ENCODE data around the gene STK38.

Gene STK38

GRCh38 chr6:36469148-36469661 lies 78.1 kb downstream of the STK38 start:
- Histone ChIP-seq H3K9ac (ENCODE audit: low read depth, low read length, poor library complexity, severe bottlenecking) (no peak overlapping the region), H3K36me3 (ENCODE audit: insufficient read depth, low read length) (peaks cover 20% of the 10 kb centered on the region; the same call in 1 of the 2 replicates), H2AFZ (ENCODE audit: low read length) (no peak overlapping the region), H3K4me2 (ENCODE audit: low read depth, low read length, poor library complexity, severe bottlenecking) (no peak overlapping the region), H3K9me2 (replicated peaks; ENCODE audit: low read depth, low read length) (no peaks in the 10 kb centered on the region), H4K20me1 (ENCODE audit: insufficient read depth, low read length, poor library complexity, severe bottlenecking) (peaks cover 15% of the 10 kb centered on the region), H3K27me3 (ENCODE audit: insufficient read depth, low read length, poor library complexity, severe bottlenecking) (no peaks in the 10 kb centered on the region), H3K9me3 (ENCODE audit: insufficient read depth, low read depth, low read length) (no peaks in the 10 kb centered on the region), H3F3A (ENCODE audit: low read depth) (no peaks in the 10 kb centered on the region), H3K4me1 (ENCODE audit: insufficient read depth, low read length, poor library complexity, severe bottlenecking) (peaks cover 5% of the 10 kb centered on the region), H3K4me3 (ENCODE audit: low read length, poor library complexity, severe bottlenecking) (no peak overlapping the region), H3K79me2 (ENCODE audit: insufficient read depth, low read length) (peaks cover 50% of the 10 kb centered on the region)
- no peak for TF ChIP-seq CTCF (conservative IDR thresholded peaks at IDR 0.05; ENCODE audit: low read length)
- no peak for TF ChIP-seq EZH2phosphoT487 (IDR thresholded peaks at IDR 0.05; ENCODE audit: borderline replicate concordance)

- peaks cover 22% of the 10 kb centered on the region for H4K20me1 ChIP-seq (ENCODE audit: insufficient read depth, low read length, poor library complexity, severe bottlenecking)
- TF ChIP-seq EZH2phosphoT487 (IDR thresholded peaks at IDR 0.05; ENCODE audit: borderline replicate concordance) (no peak), CTCF (conservative IDR thresholded peaks at IDR 0.05; ENCODE audit: low read length) (no peak)
- H3K4me3 ChIP-seq (ENCODE audit: low read length, poor library complexity, severe bottlenecking) = no peak overlapping the region
- H3K27me3 ChIP-seq (ENCODE audit: insufficient read depth, low read length, poor library complexity, severe bottlenecking) = no peaks in the 10 kb centered on the region
- peaks cover 19% of the 10 kb centered on the region; the same call in 1 of the 2 replicates for H3K36me3 ChIP-seq (ENCODE audit: insufficient read depth, low read length)
- peaks cover 65% of the 10 kb centered on the region for H3K79me2 ChIP-seq (ENCODE audit: insufficient read depth, low read length)
- no peaks in the 10 kb centered on the region for H3K9me2 ChIP-seq (replicated peaks; ENCODE audit: low read depth, low read length)
- no peak overlapping the region for H2AFZ ChIP-seq (ENCODE audit: low read length)
- no peaks in the 10 kb centered on the region for H3F3A ChIP-seq (ENCODE audit: low read depth)
- H3K4me1 ChIP-seq (ENCODE audit: insufficient read depth, low read length, poor library complexity, severe bottlenecking) = peaks cover 5% of the 10 kb centered on the region
- H3K4me2 ChIP-seq (ENCODE audit: low read depth, low read length, poor library complexity, severe bottlenecking) = no peak overlapping the region
- H3K9me3 ChIP-seq (ENCODE audit: insufficient read depth, low read depth, low read length) = no peaks in the 10 kb centered on the region
- H3K9ac ChIP-seq (ENCODE audit: low read depth, low read length, poor library complexity, severe bottlenecking) = no peak overlapping the region
Observed at GRCh38 chr6:36467625-36468024, 79.7 kb downstream of the STK38 start.

GRCh38 chr6:36464233-36464632 lies 83.0 kb downstream of the STK38 start:
- Histone ChIP-seq H3K79me2 (ENCODE audit: insufficient read depth, low read length) (peaks cover 86% of the 10 kb centered on the region), H3K9me2 (replicated peaks; ENCODE audit: low read depth, low read length) (no peaks in the 10 kb centered on the region), H3K9ac (ENCODE audit: low read depth, low read length, poor library complexity, severe bottlenecking) (no peak overlapping the region), H3K4me3 (ENCODE audit: low read length, poor library complexity, severe bottlenecking) (no peak overlapping the region), H3K27me3 (ENCODE audit: insufficient read depth, low read length, poor library complexity, severe bottlenecking) (no peaks in the 10 kb centered on the region), H4K20me1 (ENCODE audit: insufficient read depth, low read length, poor library complexity, severe bottlenecking) (peaks cover 38% of the 10 kb centered on the region), H3F3A (ENCODE audit: low read depth) (no peaks in the 10 kb centered on the region), H3K4me2 (ENCODE audit: low read depth, low read length, poor library complexity, severe bottlenecking) (no peak overlapping the region), H2AFZ (ENCODE audit: low read length) (no peak overlapping the region), H3K9me3 (ENCODE audit: insufficient read depth, low read depth, low read length) (no peaks in the 10 kb centered on the region), H3K4me1 (ENCODE audit: insufficient read depth, low read length, poor library complexity, severe bottlenecking) (peaks cover 4% of the 10 kb centered on the region), H3K36me3 (ENCODE audit: insufficient read depth, low read length) (no peaks in the 10 kb centered on the region)
- TF ChIP-seq EZH2phosphoT487 (IDR thresholded peaks at IDR 0.05; ENCODE audit: borderline replicate concordance) (no peak), CTCF (conservative IDR thresholded peaks at IDR 0.05; ENCODE audit: low read length) (no peak)

Measured in Loucy (cell line).